ENCODE results near the gene ADRA2C.

GRCh38 chr4:3739577-3739976, 26.6 kb upstream of the ADRA2C start:
- TF ChIP-seq, protein P1, sequence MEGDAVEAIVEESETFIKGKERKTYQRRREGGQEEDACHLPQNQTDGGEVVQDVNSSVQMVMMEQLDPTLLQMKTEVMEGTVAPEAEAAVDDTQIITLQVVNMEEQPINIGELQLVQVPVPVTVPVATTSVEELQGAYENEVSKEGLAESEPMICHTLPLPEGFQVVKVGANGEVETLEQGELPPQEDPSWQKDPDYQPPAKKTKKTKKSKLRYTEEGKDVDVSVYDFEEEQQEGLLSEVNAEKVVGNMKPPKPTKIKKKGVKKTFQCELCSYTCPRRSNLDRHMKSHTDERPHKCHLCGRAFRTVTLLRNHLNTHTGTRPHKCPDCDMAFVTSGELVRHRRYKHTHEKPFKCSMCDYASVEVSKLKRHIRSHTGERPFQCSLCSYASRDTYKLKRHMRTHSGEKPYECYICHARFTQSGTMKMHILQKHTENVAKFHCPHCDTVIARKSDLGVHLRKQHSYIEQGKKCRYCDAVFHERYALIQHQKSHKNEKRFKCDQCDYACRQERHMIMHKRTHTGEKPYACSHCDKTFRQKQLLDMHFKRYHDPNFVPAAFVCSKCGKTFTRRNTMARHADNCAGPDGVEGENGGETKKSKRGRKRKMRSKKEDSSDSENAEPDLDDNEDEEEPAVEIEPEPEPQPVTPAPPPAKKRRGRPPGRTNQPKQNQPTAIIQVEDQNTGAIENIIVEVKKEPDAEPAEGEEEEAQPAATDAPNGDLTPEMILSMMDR (IDR thresholded peaks at IDR 0.05), result no peak
- TF ChIP-seq POLR2A (IDR thresholded peaks at IDR 0.05), result no peak

Measured in right lobe of liver (tissue), 4 donors.